Lower leg skin (tissue), 3 donors: Measurements from ENCODE around the gene ZNF22.

Source experiments
- CTCF ChIP-seq, 3 donors: fragments of 450-650 bp; IDR thresholded peaks; one replicate each; pipeline ENCODE4 v1.5.1; 2016; ENCODE audit warnings: antibody characterized with exemption in 3 of 3, mild to moderate bottlenecking in 3 of 3, moderate library complexity in 2 of 3
- POLR2A ChIP-seq, 2 donors: fragments of 450-650 bp; IDR thresholded peaks; one replicate each; pipeline ENCODE4 v1.6.1; 2016 to 2017; ENCODE audit warnings: antibody characterized with exemption in 2 of 2, mild to moderate bottlenecking in 1 of 2, moderate library complexity in 1 of 2

DNA sequence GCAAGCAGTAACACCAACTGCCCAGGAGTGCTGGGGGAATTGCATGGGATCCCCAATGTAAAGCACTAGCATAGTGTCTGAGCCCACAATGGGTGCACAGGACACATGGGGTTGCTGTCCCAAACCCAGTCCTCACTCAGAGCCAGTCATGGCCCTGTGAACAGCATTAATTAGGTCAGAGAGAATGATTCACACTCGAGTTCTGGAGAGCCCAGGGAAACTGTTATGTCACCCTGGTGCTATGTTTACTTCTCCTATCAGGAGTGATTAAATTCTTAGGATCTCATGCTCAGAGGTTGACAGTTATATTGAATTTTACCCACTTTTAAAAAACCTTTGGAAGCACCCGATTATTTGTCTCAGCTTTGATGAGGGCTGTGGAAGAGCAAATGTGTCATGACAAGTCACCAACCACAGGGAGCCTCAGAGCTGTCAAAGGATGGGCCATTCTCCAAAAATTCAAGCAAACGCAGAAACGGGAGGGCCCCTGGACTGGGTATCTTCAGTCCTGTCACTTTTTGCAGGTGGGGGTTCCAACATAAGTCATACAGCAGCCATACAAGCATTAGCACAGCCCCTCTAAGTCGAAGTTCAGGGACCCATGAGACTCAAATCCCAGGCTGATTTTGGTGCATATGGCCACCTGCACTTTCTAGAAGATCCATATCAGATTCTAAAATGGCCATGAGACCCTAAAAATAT, 42.4 kb upstream of the ZNF22 start:
- no peak for TF ChIP-seq POLR2A (IDR thresholded peaks at IDR 0.05)
- TF ChIP-seq CTCF (IDR thresholded peaks at IDR 0.05): no peak
